NCI-H2196 (cell line): Measurements from ENCODE around the gene PPIA.
"Not testable (repeated sequence)": the region's sequence is repeated elsewhere in the genome, so short reads cannot be mapped to it uniquely, and the experiment has no call there.

Experiments used
- DNase-seq: peaks from one replicate; lab custom pipeline; 2025; ENCODE audit not compliant: unreplicated experiment; lab: John Stamatoyannopoulos, UW

Gene PPIA

DNA sequence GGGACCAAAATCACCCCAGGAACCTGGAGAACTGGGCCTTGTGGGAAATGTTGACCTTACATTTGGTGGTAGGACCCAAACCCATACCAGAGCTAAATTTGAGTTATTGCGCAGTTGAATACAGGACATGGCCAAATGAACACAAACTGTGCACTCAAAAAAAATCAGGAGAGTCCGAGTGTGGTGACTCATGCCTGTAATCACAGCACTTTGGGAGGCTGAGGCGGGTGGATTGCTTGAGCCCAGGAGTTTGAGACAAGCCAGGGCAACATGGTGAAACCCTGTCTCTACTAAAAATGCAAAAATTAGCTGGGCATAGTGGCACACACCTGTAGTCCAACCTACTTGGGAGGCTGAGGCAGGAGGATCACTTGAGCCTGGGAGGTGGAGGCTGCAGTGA lies 11.3 kb upstream of the PPIA start:
- not testable (repeated sequence) for DNase-seq

DNA sequence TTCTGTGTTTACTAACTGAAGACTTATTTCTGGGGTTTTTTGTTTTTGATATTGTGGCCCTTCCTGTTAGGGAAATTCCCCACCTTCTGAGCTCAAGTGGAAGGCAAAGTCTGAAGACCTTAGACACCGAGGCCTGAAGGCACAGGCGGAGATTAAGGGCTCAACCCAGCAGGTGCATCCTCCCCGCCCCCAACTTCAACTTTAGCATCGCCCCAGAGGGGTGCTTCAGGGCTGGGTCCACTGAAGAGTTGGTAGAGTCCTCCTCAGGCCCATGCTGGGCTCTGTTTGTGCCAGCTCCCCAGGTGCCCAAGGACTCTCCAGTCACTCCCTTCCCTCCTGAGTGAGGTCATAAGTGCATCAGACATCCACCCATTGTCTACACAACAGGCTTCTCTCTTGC lies 9.4 kb upstream of the PPIA start:
- no peak for DNase-seq

DNA sequence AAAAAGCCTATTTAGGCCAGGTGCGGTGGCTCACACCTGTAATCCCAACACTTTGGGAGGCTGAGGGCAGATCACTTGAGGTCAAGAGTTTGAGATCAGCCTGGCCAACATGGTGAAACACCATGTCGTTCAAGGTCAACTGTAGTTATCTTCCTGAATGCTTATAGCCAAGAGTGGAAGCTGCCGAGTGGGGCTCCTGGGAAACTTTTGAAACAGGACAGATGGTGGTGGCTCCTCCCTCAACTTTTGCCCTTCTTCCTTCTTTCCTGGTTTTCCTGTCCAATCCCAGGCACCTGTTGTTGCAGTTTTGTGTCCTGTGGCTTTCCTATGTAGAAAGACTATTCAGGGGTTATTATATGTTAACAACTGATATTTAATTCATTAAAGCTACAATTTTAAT lies 8.7 kb upstream of the PPIA start:
- no peak for DNase-seq

DNA sequence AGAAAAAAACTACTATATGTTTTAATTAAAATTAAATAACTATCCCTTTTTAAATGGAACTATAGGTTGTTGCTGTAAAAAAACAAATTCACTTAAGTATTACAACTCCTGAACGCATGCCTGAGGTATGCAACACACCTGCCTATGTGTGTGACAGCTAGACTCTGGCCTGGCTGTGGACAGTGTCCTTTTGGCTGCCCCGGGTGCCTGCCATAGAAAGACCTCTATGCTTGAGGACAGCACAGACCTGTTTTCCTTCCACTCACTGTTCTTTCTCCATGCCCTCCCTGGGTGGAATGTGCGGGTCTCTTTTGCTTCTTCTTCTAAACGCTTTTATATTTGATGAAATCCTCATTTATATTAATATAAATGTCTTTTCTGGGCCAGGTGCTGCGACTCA lies 6.5 kb upstream of the PPIA start:
- no peak for DNase-seq

DNA sequence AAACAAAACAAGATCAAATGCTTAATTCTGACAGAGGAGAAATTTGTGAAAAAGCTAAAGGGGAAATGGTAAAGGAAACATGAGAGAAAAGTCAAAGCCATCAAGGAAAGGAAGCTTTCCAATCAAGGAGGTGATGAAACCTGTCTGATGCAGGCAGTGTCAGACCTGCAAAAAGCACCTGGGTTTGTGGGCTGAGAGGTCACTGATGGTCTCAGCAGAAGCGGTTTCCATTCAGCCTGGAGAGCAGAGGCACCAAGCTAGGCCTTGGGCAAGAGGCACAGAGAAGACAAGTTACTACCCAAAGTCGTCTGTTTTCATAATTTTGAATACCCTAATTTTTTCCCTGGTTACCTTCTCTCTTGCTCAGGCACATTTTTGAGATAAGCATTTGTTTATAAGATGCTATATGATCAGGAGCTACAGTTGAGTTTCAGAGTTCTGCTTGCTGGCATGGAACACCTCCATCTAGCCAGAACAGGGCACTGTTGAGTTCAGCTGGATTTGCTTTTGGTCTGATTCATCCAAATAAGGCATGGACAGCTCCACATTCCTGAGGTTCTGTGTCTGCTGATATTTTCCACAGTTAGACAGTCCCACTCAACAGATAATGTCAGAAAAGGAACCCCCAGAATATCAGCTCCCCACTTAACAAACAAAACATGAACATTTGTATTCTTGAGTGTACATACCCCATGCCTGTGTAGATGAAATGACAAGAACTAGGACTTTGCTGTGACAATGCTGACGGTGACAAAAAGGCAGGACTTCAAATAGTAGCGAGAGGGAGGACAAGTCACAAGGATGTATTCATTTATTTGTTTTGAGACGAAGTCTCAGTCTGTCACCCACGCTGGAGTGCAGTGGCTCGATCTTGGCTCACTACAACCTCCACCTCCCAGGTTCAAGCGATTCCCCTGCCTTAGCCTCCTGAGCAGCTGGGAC lies 4.9 kb upstream of the PPIA start:
- no peak for DNase-seq

DNA sequence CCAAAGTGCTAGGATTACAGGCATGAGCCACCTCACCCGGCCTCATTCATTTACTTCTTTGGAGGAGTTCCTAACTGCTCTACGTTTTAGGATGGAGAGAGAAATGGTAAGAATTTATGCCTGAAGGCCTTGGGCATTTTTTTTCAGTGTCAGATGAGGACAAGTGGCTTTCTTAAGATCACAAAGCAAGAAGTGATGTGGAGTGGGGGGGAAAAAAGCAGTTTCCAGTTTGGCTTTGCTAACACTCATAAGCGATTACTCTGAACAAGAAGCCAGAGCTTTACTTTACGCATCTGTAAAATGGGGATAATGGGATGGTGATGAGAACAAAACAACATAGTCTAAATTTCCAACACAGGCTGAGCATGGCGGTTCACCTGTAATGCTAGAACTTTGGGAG lies 2.6 kb upstream of the PPIA start:
- no peak for DNase-seq

DNA sequence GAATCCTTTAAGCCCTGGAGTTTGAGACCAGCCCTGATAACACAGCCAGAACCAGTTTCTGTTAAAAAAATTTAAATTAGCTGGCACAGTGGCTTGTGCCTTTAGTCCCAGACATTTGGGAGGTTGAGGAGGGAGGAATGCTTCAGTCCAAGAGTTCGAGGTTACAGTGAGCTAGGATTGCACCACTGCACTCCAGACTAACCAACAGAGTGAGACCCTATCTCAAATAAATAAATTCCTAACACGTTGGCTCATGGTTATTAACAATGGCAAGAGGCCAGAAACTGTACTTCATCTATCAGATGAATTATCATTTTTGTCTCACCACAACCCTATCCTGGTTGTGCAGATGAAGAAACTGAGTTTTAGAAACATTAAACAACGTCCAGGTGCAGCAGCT lies 2.1 kb upstream of the PPIA start:
- DNase-seq, result no peak

DNA sequence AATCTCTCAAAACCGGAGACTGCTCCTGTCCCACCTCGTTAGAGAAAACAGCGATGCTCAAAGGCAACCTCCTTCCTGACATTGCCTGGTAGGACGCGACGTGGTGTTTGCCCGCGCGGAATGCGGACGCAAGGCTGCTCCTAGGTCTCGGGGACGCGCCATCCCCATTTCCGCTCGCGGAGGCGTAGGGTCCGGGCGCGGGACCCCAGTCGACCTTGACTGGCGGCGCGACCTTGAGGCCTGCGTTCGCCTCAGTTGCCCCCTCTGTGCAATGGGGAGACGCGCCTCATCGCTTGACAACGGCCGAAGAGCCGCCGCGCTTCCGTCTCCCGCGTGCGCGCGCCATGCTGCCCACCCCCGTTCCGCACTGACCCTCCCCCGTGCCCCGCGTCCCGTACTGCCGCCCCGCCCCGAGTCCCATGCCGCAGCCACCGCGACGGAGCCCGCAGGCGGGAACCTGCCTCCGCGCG lies 412 bp upstream of the PPIA start:
- DNase-seq, result peak; percentile 73

DNA sequence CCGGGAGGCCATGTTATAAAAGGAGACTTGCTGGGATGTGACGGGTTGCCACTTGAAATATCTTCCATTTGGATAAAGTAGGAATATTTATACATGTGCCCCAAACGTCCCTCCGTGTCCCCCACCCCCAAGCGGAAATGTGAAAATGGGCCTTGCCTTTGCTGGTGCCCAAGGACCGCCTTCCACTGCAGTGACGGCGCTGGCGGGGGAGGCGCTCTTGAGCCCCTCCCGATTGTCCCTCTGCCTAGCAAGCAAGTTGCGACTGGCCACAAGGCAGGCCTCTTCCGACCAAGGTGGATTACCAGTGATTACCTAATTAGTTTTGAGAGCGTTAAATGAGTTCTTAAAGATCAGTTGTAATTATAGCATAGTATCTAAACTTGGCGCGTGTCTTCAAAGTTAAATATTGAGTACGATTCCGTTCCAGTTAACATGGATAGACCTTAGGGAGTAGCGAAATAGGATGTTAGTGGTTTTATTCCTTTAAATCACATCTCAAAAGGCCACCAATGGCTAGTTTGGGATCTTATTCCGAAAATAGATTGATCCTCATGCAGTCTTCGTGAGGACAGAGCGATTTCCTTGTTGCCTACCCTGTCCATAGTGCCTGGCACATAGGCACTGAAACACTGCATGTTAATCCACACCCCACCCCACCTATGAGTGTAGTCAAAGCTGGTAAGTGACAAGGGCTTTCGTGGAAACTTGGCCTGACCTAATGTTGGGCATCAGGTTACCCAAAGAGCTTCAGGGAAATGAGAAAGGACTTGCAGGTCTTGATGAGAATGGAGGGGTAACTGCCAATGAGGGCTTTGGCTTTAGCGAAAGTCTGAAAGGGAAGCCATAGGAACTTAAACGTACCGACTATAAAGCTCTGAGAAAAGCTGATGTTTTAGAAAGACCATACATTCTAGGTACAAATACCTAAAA lies 1.1 kb downstream of the PPIA start:
- peak; percentile 89 for DNase-seq

DNA sequence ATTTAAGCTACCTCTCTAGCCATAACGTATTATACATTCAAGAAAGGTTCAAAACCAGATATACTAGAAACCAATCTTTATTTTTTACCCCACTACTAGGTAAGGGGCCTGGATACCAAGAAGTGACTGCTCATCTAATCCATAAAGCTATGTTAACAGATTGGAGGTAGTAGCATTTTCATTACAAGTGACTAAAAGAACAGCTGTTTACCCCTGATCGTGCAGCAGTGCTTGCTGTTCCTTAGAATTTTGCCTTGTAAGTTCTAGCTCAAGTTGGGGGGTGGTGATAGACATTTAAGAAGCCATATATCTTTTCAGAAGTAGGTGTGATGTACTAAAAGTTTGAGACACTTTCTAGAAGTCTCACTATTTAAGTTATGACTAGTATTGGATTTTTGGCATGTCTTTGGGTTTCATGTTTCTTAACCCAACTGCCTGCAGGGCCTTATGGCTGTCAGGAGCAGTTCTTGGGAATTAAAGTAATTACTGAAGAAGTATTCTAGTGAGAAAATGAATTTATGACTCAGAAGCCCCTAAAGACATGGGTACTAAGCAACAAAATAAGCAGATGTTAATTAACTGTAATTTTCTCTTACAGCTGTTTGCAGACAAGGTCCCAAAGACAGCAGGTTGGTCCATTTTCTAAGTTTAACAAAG lies 2.3 kb downstream of the PPIA start:
- no peak for DNase-seq

DNA sequence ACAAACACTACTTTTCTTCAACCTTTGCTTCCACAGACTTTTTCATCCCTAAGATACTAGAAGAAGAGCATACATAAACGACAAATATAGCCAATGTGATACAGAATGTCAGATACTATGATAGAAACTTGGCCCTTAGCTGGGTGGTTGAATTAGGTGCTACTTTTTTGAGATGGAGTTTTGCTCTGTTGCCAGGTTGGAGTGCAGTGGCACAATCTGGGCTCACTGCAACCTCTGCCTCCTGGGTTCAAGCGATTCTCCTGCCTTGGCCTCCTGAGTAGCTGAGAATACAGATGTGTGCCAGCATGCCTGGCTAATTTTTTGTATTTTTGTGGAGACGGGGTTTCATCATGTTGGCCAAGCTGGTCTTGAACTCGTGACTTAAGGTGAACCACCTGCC lies 3.5 kb downstream of the PPIA start:
- no peak for DNase-seq

DNA sequence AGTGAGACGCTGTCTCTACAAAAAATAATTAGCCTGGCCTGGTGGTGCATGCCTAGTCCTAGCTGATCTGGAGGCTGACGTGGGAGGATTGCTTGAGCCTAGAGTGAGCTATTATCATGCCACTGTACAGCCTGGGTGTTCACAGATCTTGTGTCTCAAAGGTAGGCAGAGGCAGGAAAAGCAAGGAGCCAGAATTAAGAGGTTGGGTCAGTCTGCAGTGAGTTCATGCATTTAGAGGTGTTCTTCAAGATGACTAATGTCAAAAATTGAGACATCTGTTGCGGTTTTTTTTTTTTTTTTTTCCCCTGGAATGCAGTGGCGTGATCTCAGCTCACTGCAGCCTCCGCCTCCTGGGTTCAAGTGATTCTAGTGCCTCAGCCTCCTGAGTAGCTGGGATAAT lies 5.4 kb downstream of the PPIA start:
- no peak for DNase-seq

DNA sequence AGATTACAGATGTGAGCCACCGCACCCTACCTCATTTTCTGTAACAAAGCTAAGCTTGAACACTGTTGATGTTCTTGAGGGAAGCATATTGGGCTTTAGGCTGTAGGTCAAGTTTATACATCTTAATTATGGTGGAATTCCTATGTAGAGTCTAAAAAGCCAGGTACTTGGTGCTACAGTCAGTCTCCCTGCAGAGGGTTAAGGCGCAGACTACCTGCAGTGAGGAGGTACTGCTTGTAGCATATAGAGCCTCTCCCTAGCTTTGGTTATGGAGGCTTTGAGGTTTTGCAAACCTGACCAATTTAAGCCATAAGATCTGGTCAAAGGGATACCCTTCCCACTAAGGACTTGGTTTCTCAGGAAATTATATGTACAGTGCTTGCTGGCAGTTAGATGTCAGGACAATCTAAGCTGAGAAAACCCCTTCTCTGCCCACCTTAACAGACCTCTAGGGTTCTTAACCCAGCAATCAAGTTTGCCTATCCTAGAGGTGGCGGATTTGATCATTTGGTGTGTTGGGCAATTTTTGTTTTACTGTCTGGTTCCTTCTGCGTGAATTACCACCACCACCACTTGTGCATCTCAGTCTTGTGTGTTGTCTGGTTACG lies 6.0 kb downstream of the PPIA start:
- DNase-seq, result no peak

DNA sequence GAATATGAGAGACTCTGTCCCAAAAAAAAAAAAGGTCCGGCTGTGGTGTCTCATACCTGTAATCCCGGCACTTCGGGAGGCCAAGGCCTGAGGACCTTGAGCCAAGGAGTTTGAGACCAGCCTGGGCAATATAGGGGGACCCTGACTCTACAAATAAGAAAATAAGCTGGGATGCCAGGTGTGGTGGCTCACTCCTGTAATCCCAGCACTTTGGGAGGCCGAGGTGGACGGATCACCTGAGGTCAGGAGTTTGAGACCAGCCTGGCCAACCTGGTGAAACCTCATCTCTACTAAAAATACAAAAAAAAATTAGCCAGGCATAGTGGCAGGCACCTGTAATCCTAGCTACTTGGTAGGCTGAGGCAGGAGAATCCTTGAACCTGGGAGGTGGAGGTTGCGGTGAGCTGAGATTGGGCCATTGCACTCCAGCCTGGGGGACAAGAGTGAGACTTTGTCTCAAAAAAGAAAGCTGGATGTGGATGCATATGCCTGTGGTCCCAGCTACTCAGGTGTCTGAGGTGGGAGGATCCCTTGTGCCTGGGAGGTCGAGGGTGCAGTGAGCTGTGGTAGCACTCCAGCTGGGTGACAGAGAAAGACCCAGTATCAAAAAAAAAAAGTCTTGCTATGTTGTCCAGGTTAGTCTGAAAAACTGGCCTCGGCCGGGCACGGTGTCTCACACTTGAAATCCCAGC lies 7.5 kb downstream of the PPIA start:
- not testable (repeated sequence) for DNase-seq

DNA sequence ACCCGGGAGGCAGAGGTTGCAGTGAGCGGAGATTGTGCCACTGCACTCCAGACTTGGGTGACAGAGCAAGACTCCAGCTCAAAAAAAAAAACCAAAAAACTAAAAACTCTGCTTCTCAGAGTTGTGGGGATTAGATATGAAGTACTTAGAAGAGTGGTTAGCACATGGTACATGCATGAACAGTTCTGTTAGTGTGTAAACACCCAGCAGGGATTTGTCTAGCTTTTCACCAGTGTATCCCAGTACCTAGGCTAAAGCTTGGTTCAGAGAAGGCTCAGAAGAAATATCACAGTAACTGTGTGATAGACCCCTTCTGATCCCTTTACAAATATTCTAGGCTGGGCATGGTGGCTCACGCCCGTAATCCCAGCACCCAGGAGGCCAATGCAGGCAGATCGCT lies 9.5 kb downstream of the PPIA start:
- no peak for DNase-seq

DNA sequence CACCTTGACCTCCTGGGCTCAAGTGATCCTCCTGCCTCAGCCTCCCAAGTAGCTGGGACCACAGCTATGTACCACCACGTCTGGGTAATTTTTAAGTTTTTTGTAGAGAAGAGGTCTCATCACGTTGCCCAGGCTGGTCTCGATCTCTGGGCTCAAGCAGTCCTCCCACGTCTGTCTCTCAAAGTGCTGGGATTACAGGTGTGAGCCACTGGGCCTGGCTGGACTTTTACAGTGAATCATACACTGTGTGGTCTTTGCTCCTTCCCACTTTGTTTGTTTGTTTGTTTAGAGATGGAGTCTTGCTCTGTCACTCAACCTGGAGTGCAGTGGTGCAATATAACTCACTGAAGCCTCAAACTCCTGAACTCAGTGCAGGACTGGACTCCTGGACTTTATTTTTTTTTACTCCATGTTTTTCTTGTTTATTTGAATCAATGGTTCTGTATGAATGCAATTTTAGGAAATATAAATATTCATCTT lies 12.5 kb downstream of the PPIA start:
- no peak for DNase-seq

DNA sequence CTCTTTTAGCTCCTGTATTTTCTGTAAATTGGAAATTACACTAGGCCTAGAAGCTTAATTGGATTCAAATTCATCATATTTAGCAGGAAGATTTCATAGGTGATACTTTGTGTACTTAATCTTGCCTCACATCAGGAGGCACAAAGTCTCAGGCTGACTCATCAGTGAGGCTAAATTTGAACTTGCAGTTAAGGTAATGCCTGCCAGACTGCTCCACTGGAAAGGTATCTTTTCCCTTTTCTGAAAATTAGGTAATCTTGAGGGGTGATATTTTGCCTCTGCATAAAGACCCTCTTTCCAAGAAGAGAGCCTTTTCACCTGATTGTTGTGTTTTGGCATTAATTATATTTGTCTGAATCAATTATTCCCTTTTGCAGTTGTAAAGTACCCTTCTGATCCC lies 14.6 kb downstream of the PPIA start:
- no peak for DNase-seq

DNA sequence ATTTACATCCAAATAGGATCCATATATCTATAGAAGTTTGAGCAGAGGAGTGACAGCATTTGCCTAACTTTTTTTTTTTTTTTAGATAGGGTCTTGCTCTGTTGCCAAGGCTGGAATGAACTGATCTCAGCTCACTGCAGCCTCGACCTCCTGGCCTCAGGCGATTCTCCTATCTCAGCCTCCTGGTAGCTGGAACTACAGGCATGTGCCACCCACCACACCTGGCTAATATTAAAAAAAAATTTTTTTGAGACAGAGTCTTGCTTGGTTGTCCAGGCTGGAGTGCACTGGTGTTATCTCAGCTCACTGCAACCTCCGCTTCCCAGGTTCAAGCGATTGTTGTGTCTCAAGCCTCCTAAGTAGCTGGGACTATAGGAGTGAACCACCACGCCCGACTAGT lies 15.1 kb downstream of the PPIA start:
- no peak for DNase-seq

DNA sequence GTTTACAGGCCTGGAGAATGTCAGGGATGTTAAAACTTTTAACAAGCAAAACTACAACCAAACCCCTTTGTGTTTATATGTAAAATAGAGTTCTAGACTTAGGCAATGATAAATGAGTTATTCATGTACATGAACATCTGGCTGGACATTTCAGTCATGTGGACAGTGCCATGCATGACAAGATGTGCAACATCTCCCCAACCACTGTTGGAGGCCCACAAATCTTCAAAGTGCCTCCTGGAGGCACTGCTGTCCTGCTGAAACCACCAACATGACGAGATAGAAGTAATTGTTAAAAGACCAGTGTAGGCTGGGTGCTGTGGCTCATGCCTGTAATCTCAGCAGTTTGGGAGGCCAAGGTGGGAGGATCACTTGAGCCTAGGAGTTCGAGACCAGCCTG lies 18.4 kb downstream of the PPIA start:
- no peak for DNase-seq

DNA sequence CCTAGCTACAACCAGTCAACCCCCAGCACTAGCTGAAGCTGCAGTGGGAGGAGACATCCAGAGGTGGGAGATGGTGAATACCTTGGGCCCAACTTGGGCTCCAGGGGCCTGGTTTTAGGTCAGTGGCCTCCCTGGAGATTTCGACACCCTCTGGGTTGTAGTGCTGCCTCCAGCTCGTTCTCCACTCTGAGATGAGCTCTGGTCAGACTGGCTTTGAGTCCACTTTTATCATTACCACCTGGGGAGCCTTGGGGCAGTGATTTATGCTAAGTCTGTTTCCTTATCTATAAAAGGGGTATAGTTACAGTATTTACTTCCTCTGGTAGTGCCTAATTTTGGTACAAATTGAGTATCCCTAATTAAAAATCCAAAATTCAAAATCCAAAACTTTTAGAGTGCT lies 22.8 kb downstream of the PPIA start:
- DNase-seq, result no peak
